ENCODE measurements around the gene AGAP3. TPM values are rescaled to one million over a fixed set of nuclear protein-coding genes. Genes with fewer than 3 reads are reported as not detected.

The AGAP3 gene
- total RNA-seq, 2 donors from 2014 or later = 29.8 to 42.1 TPM

DNA sequence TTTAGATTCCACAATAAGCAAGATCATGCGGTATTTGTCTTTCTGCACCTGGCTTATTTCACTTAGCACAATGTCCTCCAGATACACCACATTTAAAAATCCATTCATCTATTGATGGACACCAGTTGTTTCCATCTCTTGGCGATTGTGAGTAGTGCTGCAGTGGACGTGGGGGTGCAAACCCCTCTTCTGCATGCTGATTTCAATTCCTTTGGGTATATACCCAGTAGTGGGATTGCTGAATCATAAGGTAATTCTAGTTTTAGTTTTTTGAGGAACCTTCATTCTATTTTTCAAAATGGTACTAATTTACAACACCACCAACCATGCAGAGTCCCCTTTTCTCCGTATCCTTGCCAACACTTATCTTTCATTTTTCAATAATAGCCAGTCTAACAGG, 102.8 kb downstream of the AGAP3 start:
- DNase-seq (ENCODE audit: low spot score) = no peak
- H3K4me1 ChIP-seq = peaks cover 0 to 3% of the 10 kb centered on the region in 2 donors
- TF ChIP-seq CTCF (IDR thresholded peaks at IDR 0.05) = no peak
- no peaks in the 10 kb centered on the region for H3K27me3 ChIP-seq
- no peak overlapping the region for H3K4me3 ChIP-seq
- no peaks in the 10 kb centered on the region for H3K9me3 ChIP-seq
- H3K27ac ChIP-seq = no peak overlapping the region
- no peaks in the 10 kb centered on the region for H3K36me3 ChIP-seq

GRCh38 chr7:151191544-151191943, 105.3 kb downstream of the AGAP3 start:
- H3K4me3 ChIP-seq = no peak overlapping the region
- H3K27me3 ChIP-seq = no peaks in the 10 kb centered on the region
- DNase-seq (ENCODE audit: low spot score) = no peak
- H3K9me3 ChIP-seq = no peaks in the 10 kb centered on the region
- no peak for TF ChIP-seq CTCF (IDR thresholded peaks at IDR 0.05)
- no peak overlapping the region for H3K27ac ChIP-seq
- peaks cover 0 to 3% of the 10 kb centered on the region in 2 donors for H3K4me1 ChIP-seq
- no peaks in the 10 kb centered on the region for H3K36me3 ChIP-seq

DNA sequence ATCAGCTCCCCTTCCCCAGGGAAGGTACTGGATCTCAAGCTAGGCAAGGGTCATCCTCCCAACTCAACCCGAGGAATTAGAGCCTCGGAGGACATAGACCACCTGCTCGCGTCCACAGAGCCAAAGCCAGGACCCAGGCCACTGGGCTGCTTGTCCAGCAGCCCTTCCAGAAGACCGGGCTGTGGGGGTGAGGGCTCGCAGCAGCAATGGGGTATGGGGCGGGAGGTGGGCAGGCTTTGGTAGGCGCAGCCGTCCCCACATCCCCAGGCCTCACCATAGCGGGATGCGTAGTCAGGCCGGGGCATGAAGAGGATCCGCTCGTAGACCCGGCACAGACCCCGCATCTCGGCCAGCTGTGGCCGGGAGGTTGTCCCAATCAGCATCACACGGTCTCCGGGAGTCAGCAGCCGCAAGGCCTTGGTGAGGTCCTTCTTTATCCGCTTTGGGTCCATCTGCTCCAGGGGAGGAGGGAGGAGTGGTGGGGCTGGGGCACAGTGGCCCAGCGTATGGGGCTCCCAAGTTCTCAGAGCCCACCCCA, 105.8 kb downstream of the AGAP3 start:
- Histone ChIP-seq H3K27ac (no peak overlapping the region), H3K4me1 (peaks cover 0 to 3% of the 10 kb centered on the region in 2 donors), H3K4me3 (no peak overlapping the region), H3K27me3 (no peaks in the 10 kb centered on the region), H3K9me3 (no peaks in the 10 kb centered on the region), H3K36me3 (no peaks in the 10 kb centered on the region)
- no peak for TF ChIP-seq CTCF (IDR thresholded peaks at IDR 0.05)
- DNase-seq (ENCODE audit: low spot score) = no peak

- H3K36me3 ChIP-seq = no peaks in the 10 kb centered on the region
- DNase-seq (ENCODE audit: low spot score) = no peak
- no peaks in the 10 kb centered on the region for H3K4me1 ChIP-seq
- H3K4me3 ChIP-seq = no peak overlapping the region
- no peaks in the 10 kb centered on the region for H3K27me3 ChIP-seq
- H3K27ac ChIP-seq = no peak overlapping the region
- no peak for TF ChIP-seq CTCF (IDR thresholded peaks at IDR 0.05)
- no peaks in the 10 kb centered on the region for H3K9me3 ChIP-seq
Observed at GRCh38 chr7:151193203-151193978, 107.1 kb downstream of the AGAP3 start.

Other genes starting within 250 kb of the AGAP3 start
- gene AOC1, start 234.0 kb upstream of the AGAP3 start, total RNA-seq = not detected
- gene KCNH2, start 108.2 kb upstream of the AGAP3 start, total RNA-seq = 100 to 1,000 TPM; 119 to 128 TPM
- 10 to 100 TPM; 14.5 to 78.6 TPM for gene NOS3, start 95.5 kb upstream of the AGAP3 start, total RNA-seq
- gene ATG9B, start 62.0 kb upstream of the AGAP3 start, total RNA-seq = not detected
- 10 to 100 TPM; 11.9 to 20.6 TPM for gene ABCB8, start 58.0 kb upstream of the AGAP3 start, total RNA-seq
- gene ASIC3, start 37.9 kb upstream of the AGAP3 start, total RNA-seq = 1 to 10 TPM; 1.1 to 1.2 TPM
- gene CDK5, start 28.6 kb upstream of the AGAP3 start, total RNA-seq = 1 to 10 TPM; 4.4 to 4.9 TPM
- 100 to 1,000 TPM in 1 of 2 donors, 10 to 100 TPM in 1; 55.3 to 114 TPM for gene SLC4A2, start 26.9 kb upstream of the AGAP3 start, total RNA-seq
- 10 to 100 TPM; 85.9 to 96.4 TPM for gene FASTK, start 5.7 kb upstream of the AGAP3 start, total RNA-seq
- gene TMUB1, start 3.0 kb upstream of the AGAP3 start, total RNA-seq = 10 to 100 TPM; 28.0 to 53.6 TPM
- not detected for gene GBX1, start 81.2 kb downstream of the AGAP3 start, total RNA-seq
- gene ASB10, start 100.8 kb downstream of the AGAP3 start, total RNA-seq = 10 to 100 TPM in 1 of 2 donors, 1 to 10 TPM in 1; 4.0 to 11.6 TPM
- not detected for gene H2BK1, start 124.0 kb downstream of the AGAP3 start, total RNA-seq
- gene ABCF2, start 140.7 kb downstream of the AGAP3 start, total RNA-seq = 10 to 100 TPM; 29.7 to 38.6 TPM
- 10 to 100 TPM; 24.7 to 38.1 TPM for gene CHPF2, start 146.0 kb downstream of the AGAP3 start, total RNA-seq
- 100 to 1,000 TPM in 1 of 2 donors, 10 to 100 TPM in 1; 81.5 to 125 TPM for gene SMARCD3, start 162.2 kb downstream of the AGAP3 start, total RNA-seq

Measured in right atrium auricular region (tissue), 2 donors.